K562 treated with DMSO at 1 percent for 12 hours (cell line): ENCODE measurements around the gene PLCD4. TPM values are rescaled to one million over a fixed set of nuclear protein-coding genes. Genes with fewer than 3 reads are reported as not detected.

Experiments used
- total RNA-seq: library from RNA; unstranded; fragments of 300-600 nt; gene quantifications from 2 replicates; pipeline ENCODE4 v1.2.3, GENCODE V29; 2022; ENCODE audit not compliant: insufficient read depth

PLCD4 gene
- total RNA-seq, result 0.31 TPM in 1 of 2 replicates, not detected in the other

GRCh38 chr2:218607436-218608115, at the start of gene PLCD4:
TSS of gene PLCD4 (plus strand) at chr2:218607899. CDS start at chr2:218615740, 7,841 bp downstream.

GRCh38 chr2:218568190-218569037, 39.3 kb upstream of the PLCD4 start, which contains the start of the genes CNOT9 and USP37:
TSS of gene CNOT9 (plus strand) at chr2:218568839. CDS start at chr2:218568955, 116 bp downstream.
TSS of gene USP37 (minus strand) at chr2:218568351. CDS start at chr2:218558653, 9,698 bp downstream.

GRCh38 chr2:218659258-218659987, 51.7 kb downstream of the PLCD4 start, which contains the start of the genes BCS1L and ZNF142:
TSS of gene BCS1L (plus strand) at chr2:218659683. CDS start at chr2:218660988, 1,305 bp downstream.
TSS of gene ZNF142 (minus strand) at chr2:218659623. CDS start at chr2:218656429, 3,194 bp downstream.

GRCh38 chr2:218671654-218672566, 64.2 kb downstream of the PLCD4 start, which contains the start of the genes RNF25 and STK36:
TSS of gene RNF25 (minus strand) at chr2:218672002. CDS start at chr2:218671970, 32 bp downstream.
TSS of gene STK36 (plus strand) at chr2:218672086. CDS start at chr2:218672830, 744 bp downstream.

Other genes starting within 250 kb of the PLCD4 start
- gene SLC11A1, start 225.6 kb upstream of the PLCD4 start, total RNA-seq, result 0.33 and 0.70 TPM in 2 replicates
- gene CTDSP1, start 208.0 kb upstream of the PLCD4 start, total RNA-seq, result 51.0 and 69.0 TPM in 2 replicates
- 0.65 and 0.74 TPM in 2 replicates for gene VIL1, start 188.8 kb upstream of the PLCD4 start, total RNA-seq
- 0.68 and 4.9 TPM in 2 replicates for gene USP37, start 39.5 kb upstream of the PLCD4 start, total RNA-seq
- 8.1 and 30.9 TPM in 2 replicates for gene CNOT9, start 39.1 kb upstream of the PLCD4 start, total RNA-seq
- gene ZNF142, start 51.7 kb downstream of the PLCD4 start, total RNA-seq, result 2.5 and 14.3 TPM in 2 replicates
- 23.2 TPM in 2 replicates for gene BCS1L, start 51.8 kb downstream of the PLCD4 start, total RNA-seq
- 22.6 and 38.6 TPM in 2 replicates for gene RNF25, start 64.1 kb downstream of the PLCD4 start, total RNA-seq
- gene STK36, start 64.2 kb downstream of the PLCD4 start, total RNA-seq, result 4.2 and 6.8 TPM in 2 replicates
- gene TTLL4, start 102.9 kb downstream of the PLCD4 start, total RNA-seq, result 28.0 and 54.8 TPM in 2 replicates
- not detected in 2 replicates for gene CYP27A1, start 174.2 kb downstream of the PLCD4 start, total RNA-seq
- not detected in 2 replicates for gene PRKAG3, start 223.9 kb downstream of the PLCD4 start, total RNA-seq